ENCODE measurements around the gene SULT2A1. TPM values are rescaled to one million over a fixed set of nuclear protein-coding genes. Genes with fewer than 3 reads are reported as not detected.

SULT2A1 gene
- total RNA-seq, 2 donors from 2014 or later = not detected

DNA sequence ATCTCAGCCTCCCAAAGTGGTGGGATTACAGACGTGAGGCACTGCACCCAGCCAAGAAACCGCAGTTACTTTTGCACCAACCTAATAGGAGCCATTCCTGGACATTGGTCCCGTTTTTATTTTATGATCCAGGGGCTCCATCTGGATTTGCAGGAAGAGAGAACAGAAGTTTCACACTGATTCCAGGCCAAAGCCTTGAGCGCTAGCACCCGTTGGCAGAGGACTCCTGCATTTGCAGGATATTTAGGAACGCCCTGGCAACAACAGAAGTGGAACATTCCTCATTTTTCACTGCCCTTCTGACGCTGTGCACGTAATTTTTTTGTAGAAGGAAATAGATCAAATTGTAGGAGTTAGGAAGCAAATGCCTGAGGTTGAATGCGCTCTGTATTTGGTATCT, 11.7 kb upstream of the SULT2A1 start:
- Histone ChIP-seq H3K4me1 (no peaks in the 10 kb centered on the region), H3K4me3 (no peak overlapping the region), H3K27me3 (no peaks in the 10 kb centered on the region), H3K36me3 (no peaks in the 10 kb centered on the region), H3K9me3 (peaks cover 4 to 18% of the 10 kb centered on the region in 2 donors), H3K27ac (no peak overlapping the region)
- no peak for DNase-seq (ENCODE audit: low spot score)
- TF ChIP-seq, protein P1, sequence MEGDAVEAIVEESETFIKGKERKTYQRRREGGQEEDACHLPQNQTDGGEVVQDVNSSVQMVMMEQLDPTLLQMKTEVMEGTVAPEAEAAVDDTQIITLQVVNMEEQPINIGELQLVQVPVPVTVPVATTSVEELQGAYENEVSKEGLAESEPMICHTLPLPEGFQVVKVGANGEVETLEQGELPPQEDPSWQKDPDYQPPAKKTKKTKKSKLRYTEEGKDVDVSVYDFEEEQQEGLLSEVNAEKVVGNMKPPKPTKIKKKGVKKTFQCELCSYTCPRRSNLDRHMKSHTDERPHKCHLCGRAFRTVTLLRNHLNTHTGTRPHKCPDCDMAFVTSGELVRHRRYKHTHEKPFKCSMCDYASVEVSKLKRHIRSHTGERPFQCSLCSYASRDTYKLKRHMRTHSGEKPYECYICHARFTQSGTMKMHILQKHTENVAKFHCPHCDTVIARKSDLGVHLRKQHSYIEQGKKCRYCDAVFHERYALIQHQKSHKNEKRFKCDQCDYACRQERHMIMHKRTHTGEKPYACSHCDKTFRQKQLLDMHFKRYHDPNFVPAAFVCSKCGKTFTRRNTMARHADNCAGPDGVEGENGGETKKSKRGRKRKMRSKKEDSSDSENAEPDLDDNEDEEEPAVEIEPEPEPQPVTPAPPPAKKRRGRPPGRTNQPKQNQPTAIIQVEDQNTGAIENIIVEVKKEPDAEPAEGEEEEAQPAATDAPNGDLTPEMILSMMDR (IDR thresholded peaks at IDR 0.05) = no peak

DNA sequence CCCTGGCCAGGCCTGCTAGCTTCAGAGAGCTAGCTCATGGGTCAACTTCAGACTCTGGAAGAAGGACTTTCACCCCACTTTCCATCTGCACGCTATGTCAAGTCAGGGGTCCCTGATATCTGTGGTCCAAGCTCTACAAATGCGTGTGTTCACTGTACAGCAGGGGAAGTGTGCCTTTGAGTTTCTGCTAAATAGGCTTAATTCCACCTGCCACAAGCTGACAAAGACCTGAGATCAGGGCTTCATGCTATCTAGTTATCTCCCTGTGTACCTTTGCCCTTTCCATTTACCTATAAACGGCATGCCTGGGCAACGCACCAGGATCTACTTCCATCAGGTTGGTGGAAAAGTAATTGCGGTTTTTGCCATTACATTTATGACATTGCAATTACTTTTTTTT, 10.7 kb upstream of the SULT2A1 start:
- TF ChIP-seq, protein P1 (IDR thresholded peaks at IDR 0.05) = no peak
- no peak for DNase-seq (ENCODE audit: low spot score)

DNA sequence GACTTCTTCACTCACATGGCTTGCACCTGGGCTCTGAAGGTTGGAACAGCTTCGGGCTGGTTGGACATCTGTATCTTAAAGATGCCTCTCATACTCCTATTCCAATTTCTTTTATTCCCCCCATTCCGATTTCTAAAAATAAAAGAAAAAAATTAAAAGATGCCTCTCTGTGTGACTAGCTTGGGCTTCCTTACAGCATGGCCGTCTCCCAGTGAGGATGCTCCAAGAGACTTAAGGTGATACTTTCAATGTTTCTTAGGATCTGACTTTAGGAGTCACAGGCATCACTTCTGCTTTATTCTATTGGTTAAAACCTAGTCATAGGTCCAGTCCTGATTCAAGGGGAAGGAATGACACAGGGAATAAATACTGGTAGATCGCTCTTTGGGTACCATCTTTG, 9.9 kb upstream of the SULT2A1 start:
- no peak for DNase-seq (ENCODE audit: low spot score)
- Histone ChIP-seq H3K36me3 (no peaks in the 10 kb centered on the region), H3K27ac (no peak overlapping the region), H3K4me3 (no peak overlapping the region), H3K9me3 (peaks cover 4 to 25% of the 10 kb centered on the region in 2 donors), H3K4me1 (no peaks in the 10 kb centered on the region), H3K27me3 (no peaks in the 10 kb centered on the region)
- TF ChIP-seq, protein P1 (IDR thresholded peaks at IDR 0.05) = no peak

More for the DNA sequence above, 10.7 kb upstream of the SULT2A1 start:
- H3K36me3 ChIP-seq = no peaks in the 10 kb centered on the region
- H3K4me1 ChIP-seq = no peaks in the 10 kb centered on the region
- H3K27ac ChIP-seq = no peak overlapping the region
- H3K27me3 ChIP-seq = no peaks in the 10 kb centered on the region
- H3K4me3 ChIP-seq = no peak overlapping the region
- H3K9me3 ChIP-seq = peaks cover 4 to 25% of the 10 kb centered on the region in 2 donors

DNA sequence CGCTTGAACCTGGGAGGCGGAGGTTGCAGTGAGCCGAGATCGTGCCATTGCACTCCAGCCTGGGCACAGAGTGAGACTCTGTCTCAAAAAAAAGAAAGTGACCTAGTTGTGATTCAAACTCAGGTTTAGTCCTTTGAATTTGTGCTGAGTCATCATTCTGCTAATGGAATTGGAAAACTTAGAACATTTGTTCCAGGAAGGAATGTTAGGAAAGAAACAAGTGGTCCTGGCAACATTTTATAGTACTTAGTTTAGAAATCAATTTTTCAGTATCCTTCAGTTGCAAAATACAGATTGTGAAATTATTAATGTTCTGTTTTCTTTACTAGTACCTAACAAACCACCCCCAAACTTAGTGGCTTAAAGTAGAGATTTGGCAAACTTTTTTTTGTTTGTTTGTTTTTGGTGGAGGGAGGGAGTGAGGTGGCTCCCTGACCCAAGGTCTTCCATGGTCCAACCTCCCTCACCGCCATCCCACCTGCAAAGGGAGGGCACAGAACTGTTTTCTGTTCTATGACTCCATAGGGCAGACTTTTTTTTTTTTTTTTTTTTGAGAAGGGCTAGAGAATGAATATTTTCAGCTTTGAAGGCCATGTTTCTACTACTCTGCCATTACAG, 9.2 kb upstream of the SULT2A1 start:
- no peak for DNase-seq (ENCODE audit: low spot score)
- Histone ChIP-seq H3K4me1 (no peaks in the 10 kb centered on the region), H3K27me3 (no peaks in the 10 kb centered on the region), H3K36me3 (no peaks in the 10 kb centered on the region), H3K4me3 (no peak overlapping the region), H3K27ac (no peak overlapping the region), H3K9me3 (peaks cover 4 to 25% of the 10 kb centered on the region in 2 donors)
- TF ChIP-seq, protein P1 (IDR thresholded peaks at IDR 0.05) = no peak

DNA sequence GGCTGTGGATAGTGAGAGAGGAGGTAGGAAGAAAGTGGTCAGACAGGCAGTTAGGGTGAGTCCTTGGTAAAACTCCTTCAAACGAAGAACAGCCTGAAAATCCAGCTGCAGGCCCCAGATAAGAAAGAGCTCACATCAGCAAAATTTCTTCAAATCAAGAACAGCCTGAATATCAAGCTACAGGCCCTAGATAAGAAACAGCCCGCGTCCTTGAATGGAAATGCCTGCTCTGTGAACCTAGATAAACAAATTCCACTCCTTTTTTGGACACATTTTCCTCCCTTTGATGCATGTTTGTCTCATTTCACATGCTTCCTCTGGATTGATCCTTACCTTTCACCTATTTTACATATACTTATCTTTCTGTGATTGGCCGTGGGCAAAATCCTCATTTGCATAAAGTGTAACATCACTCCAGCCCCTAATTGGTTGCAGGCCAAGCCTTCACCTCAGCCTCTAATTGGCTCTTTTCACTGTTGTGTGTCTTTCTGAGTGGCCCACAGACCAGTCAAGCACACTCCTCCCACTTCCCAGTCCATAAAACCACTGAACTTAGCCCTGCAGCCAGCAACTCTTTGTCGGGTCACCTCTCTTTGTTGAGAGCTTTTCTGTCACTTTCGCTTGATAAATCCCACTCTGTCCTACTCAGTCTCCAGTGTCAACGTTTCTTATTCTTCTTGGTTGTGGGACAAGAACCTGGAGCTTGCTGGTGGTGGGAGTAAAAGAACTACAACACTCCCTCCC, 6.0 kb upstream of the SULT2A1 start:
- Histone ChIP-seq H3K27me3 (no peaks in the 10 kb centered on the region), H3K36me3 (no peaks in the 10 kb centered on the region), H3K4me1 (no peaks in the 10 kb centered on the region), H3K4me3 (no peak overlapping the region), H3K27ac (no peak overlapping the region), H3K9me3 (peaks cover 4 to 25% of the 10 kb centered on the region in 2 donors)
- TF ChIP-seq, protein P1 (IDR thresholded peaks at IDR 0.05) = no peak
- no peak for DNase-seq (ENCODE audit: low spot score)
